OCI-LY7 (cell line): ENCODE measurements around the gene TNFAIP8L3.

ENCODE experiments used
- CTCF ChIP-seq: fragments of 200-600 bp; sonication (generic); conservative IDR thresholded peaks from 2 replicates; pipeline ENCODE4 v1.5.1; 2014; ENCODE audit warnings: mild to moderate bottlenecking, antibody characterized with exemption, low read length, moderate library complexity, mixed read lengths
- EZH2phosphoT487 ChIP-seq: fragments of 200-600 bp; sonication (generic); IDR thresholded peaks from 2 replicates; pipeline ENCODE4 v1.6.1; 2018; ENCODE audit warnings: low read depth, borderline replicate concordance, mild to moderate bottlenecking, mixed run types, antibody characterized with exemption, low read length, moderate library complexity, mixed read lengths

- no peak for TF ChIP-seq EZH2phosphoT487
- no peak for TF ChIP-seq CTCF
Observed at GRCh38 chr15:51108933-51109550, 14.3 kb upstream of the TNFAIP8L3 start.
